ENCODE measurements around the gene CALHM2. TPM values are rescaled to one million over a fixed set of nuclear protein-coding genes. Genes with fewer than 3 reads are reported as not detected.
"Not testable (repeated sequence)": the region's sequence is repeated elsewhere in the genome, so short reads cannot be mapped to it uniquely, and the experiment has no call there.

CALHM2 gene
- total and polyA plus RNA-seq, 2 donors: 3.6 to 13.8 TPM

GRCh38 chr10:103423748-103424147 is 28.4 kb downstream of the CALHM2 start:
- Histone ChIP-seq H3K4me1 (ENCODE audit: control insufficient read depth in 2 of 2, insufficient read depth in 2 of 2, low read length in 2 of 2) (no peaks in the 10 kb centered on the region), H3K27me3 (ENCODE audit: control insufficient read depth in 2 of 2, insufficient read depth in 1 of 2, low read length in 1 of 2) (no peaks in the 10 kb centered on the region), H3K4me3 (ENCODE audit: low read length in 2 of 2) (no peak overlapping the region), H3K27ac (ENCODE audit: low read depth in 1 of 2, low read length in 1 of 2) (no peak overlapping the region), H3K36me3 (ENCODE audit: control insufficient read depth in 2 of 2, insufficient read depth in 2 of 2, low read length in 1 of 2) (peaks cover 62 to 83% of the 10 kb centered on the region in 2 donors), H3K9me3 (ENCODE audit: control insufficient read depth in 2 of 2, insufficient read depth in 1 of 2, low read length in 1 of 2) (no peaks in the 10 kb centered on the region)
- no peak for DNase-seq (ENCODE audit: low read depth in 6 of 9, low spot score in 9 of 9)
- 99% methylated on average over 5 of the region's 5 CpGs for WGBS

- Histone ChIP-seq H3K27ac (ENCODE audit: low read depth in 1 of 2, low read length in 1 of 2) (no peak overlapping the region), H3K9me3 (ENCODE audit: control insufficient read depth in 2 of 2, insufficient read depth in 1 of 2, low read length in 1 of 2) (no peaks in the 10 kb centered on the region), H3K27me3 (ENCODE audit: control insufficient read depth in 2 of 2, insufficient read depth in 1 of 2, low read length in 1 of 2) (no peaks in the 10 kb centered on the region), H3K4me1 (ENCODE audit: control insufficient read depth in 2 of 2, insufficient read depth in 2 of 2, low read length in 2 of 2) (no peaks in the 10 kb centered on the region), H3K36me3 (ENCODE audit: control insufficient read depth in 2 of 2, insufficient read depth in 2 of 2, low read length in 1 of 2) (peaks cover 86 to 94% of the 10 kb centered on the region in 2 donors), H3K4me3 (ENCODE audit: low read length in 2 of 2) (no peak overlapping the region)
- 98% methylated on average over 4 of the region's 4 CpGs for WGBS
- no peak for DNase-seq (ENCODE audit: low read depth in 6 of 9, low spot score in 9 of 9)
These were observed 33.1 kb downstream of the CALHM2 start for GRCh38 chr10:103419101-103419500.

GRCh38 chr10:103417601-103418000 is 34.6 kb downstream of the CALHM2 start:
- 97% methylated on average over 5 of the region's 5 CpGs for WGBS
- Histone ChIP-seq H3K27ac (ENCODE audit: low read depth in 1 of 2, low read length in 1 of 2) (no peak overlapping the region), H3K4me3 (ENCODE audit: low read length in 2 of 2) (no peak overlapping the region), H3K27me3 (ENCODE audit: control insufficient read depth in 2 of 2, insufficient read depth in 1 of 2, low read length in 1 of 2) (no peaks in the 10 kb centered on the region), H3K4me1 (ENCODE audit: control insufficient read depth in 2 of 2, insufficient read depth in 2 of 2, low read length in 2 of 2) (no peaks in the 10 kb centered on the region), H3K9me3 (ENCODE audit: control insufficient read depth in 2 of 2, insufficient read depth in 1 of 2, low read length in 1 of 2) (no peaks in the 10 kb centered on the region), H3K36me3 (ENCODE audit: control insufficient read depth in 2 of 2, insufficient read depth in 2 of 2, low read length in 1 of 2) (peaks cover 87 to 94% of the 10 kb centered on the region in 2 donors)
- no peak for DNase-seq (ENCODE audit: low read depth in 6 of 9, low spot score in 9 of 9)

GRCh38 chr10:103417148-103417469 is 35.1 kb downstream of the CALHM2 start:
- H3K27ac ChIP-seq (ENCODE audit: low read depth in 1 of 2, low read length in 1 of 2); H3K4me1 ChIP-seq (ENCODE audit: control insufficient read depth in 2 of 2, insufficient read depth in 2 of 2, low read length in 2 of 2); H3K27me3 ChIP-seq (ENCODE audit: control insufficient read depth in 2 of 2, insufficient read depth in 1 of 2, low read length in 1 of 2); H3K4me3 ChIP-seq (ENCODE audit: low read length in 2 of 2); DNase-seq (ENCODE audit: low read depth in 6 of 9, low spot score in 9 of 9); H3K9me3 ChIP-seq (ENCODE audit: control insufficient read depth in 2 of 2, insufficient read depth in 1 of 2, low read length in 1 of 2): not testable (repeated sequence)
- peaks cover 89 to 92% of the 10 kb centered on the region in 2 donors for H3K36me3 ChIP-seq (ENCODE audit: control insufficient read depth in 2 of 2, insufficient read depth in 2 of 2, low read length in 1 of 2)
- 96% methylated on average over 5 of the region's 5 CpGs for WGBS

- 72% methylated on average over 8 of the region's 8 CpGs for WGBS
- peaks cover 93 to 95% of the 10 kb centered on the region in 2 donors for H3K36me3 ChIP-seq (ENCODE audit: control insufficient read depth in 2 of 2, insufficient read depth in 2 of 2, low read length in 1 of 2)
These were observed 35.6 kb downstream of the CALHM2 start for GRCh38 chr10:103416436-103417147.

GRCh38 chr10:103415581-103415980 is 36.6 kb downstream of the CALHM2 start:
- no peak overlapping the region for H3K27ac ChIP-seq (ENCODE audit: low read depth in 1 of 2, low read length in 1 of 2)
- WGBS: 95% methylated on average over 8 of the region's 8 CpGs
- DNase-seq (ENCODE audit: low read depth in 6 of 9, low spot score in 9 of 9): no peak

More at GRCh38 chr10:103416436-103417147, 35.6 kb downstream of the CALHM2 start:
- H3K27me3 ChIP-seq (ENCODE audit: control insufficient read depth in 2 of 2, insufficient read depth in 1 of 2, low read length in 1 of 2): no peaks in the 10 kb centered on the region
- H3K27ac ChIP-seq (ENCODE audit: low read depth in 1 of 2, low read length in 1 of 2): no peak overlapping the region
- H3K4me1 ChIP-seq (ENCODE audit: control insufficient read depth in 2 of 2, insufficient read depth in 2 of 2, low read length in 2 of 2): no peaks in the 10 kb centered on the region
- H3K9me3 ChIP-seq (ENCODE audit: control insufficient read depth in 2 of 2, insufficient read depth in 1 of 2, low read length in 1 of 2): no peaks in the 10 kb centered on the region
- peak in 7 of 9 donors; percentile 33 to 75 (median 47) for DNase-seq (ENCODE audit: low read depth in 6 of 9, low spot score in 9 of 9)
- no peak overlapping the region for H3K4me3 ChIP-seq (ENCODE audit: low read length in 2 of 2)

GRCh38 chr10:103413564-103413963 is 38.6 kb downstream of the CALHM2 start:
- H3K27me3 ChIP-seq (ENCODE audit: control insufficient read depth in 2 of 2, insufficient read depth in 1 of 2, low read length in 1 of 2): no peaks in the 10 kb centered on the region
- DNase-seq (ENCODE audit: low read depth in 6 of 9, low spot score in 9 of 9): no peak
- WGBS: over 99% methylated on average over 2 of the region's 2 CpGs
- H3K4me3 ChIP-seq (ENCODE audit: low read length in 2 of 2): no peak overlapping the region
- H3K4me1 ChIP-seq (ENCODE audit: control insufficient read depth in 2 of 2, insufficient read depth in 2 of 2, low read length in 2 of 2): no peaks in the 10 kb centered on the region
- H3K9me3 ChIP-seq (ENCODE audit: control insufficient read depth in 2 of 2, insufficient read depth in 1 of 2, low read length in 1 of 2): no peaks in the 10 kb centered on the region
- peaks cover 71 to 90% of the 10 kb centered on the region in 2 donors for H3K36me3 ChIP-seq (ENCODE audit: control insufficient read depth in 2 of 2, insufficient read depth in 2 of 2, low read length in 1 of 2)
- no peak overlapping the region for H3K27ac ChIP-seq (ENCODE audit: low read depth in 1 of 2, low read length in 1 of 2)

More at GRCh38 chr10:103415581-103415980, 36.6 kb downstream of the CALHM2 start:
- H3K4me3 ChIP-seq (ENCODE audit: low read length in 2 of 2): no peak overlapping the region
- H3K27me3 ChIP-seq (ENCODE audit: control insufficient read depth in 2 of 2, insufficient read depth in 1 of 2, low read length in 1 of 2): no peaks in the 10 kb centered on the region
- H3K36me3 ChIP-seq (ENCODE audit: control insufficient read depth in 2 of 2, insufficient read depth in 2 of 2, low read length in 1 of 2): peaks cover 89 to 95% of the 10 kb centered on the region in 2 donors
- H3K9me3 ChIP-seq (ENCODE audit: control insufficient read depth in 2 of 2, insufficient read depth in 1 of 2, low read length in 1 of 2): no peaks in the 10 kb centered on the region
- H3K4me1 ChIP-seq (ENCODE audit: control insufficient read depth in 2 of 2, insufficient read depth in 2 of 2, low read length in 2 of 2): no peaks in the 10 kb centered on the region

- H3K36me3 ChIP-seq (ENCODE audit: control insufficient read depth in 2 of 2, insufficient read depth in 2 of 2, low read length in 1 of 2): peaks cover 18 to 41% of the 10 kb centered on the region in 2 donors
- WGBS: 85% methylated on average over 19 of the region's 19 CpGs
- H3K9me3 ChIP-seq (ENCODE audit: control insufficient read depth in 2 of 2, insufficient read depth in 1 of 2, low read length in 1 of 2): no peaks in the 10 kb centered on the region
- peak overlapping the region; percentile 91 to 92 for H3K4me3 ChIP-seq (ENCODE audit: low read length in 2 of 2)
- H3K27me3 ChIP-seq (ENCODE audit: control insufficient read depth in 2 of 2, insufficient read depth in 1 of 2, low read length in 1 of 2): no peaks in the 10 kb centered on the region
- DNase-seq (ENCODE audit: low read depth in 6 of 9, low spot score in 9 of 9): no peak
- no peak overlapping the region for H3K27ac ChIP-seq (ENCODE audit: low read depth in 1 of 2, low read length in 1 of 2)
- H3K4me1 ChIP-seq (ENCODE audit: control insufficient read depth in 2 of 2, insufficient read depth in 2 of 2, low read length in 2 of 2): peaks cover 18 to 20% of the 10 kb centered on the region in 2 donors
These were observed 54.9 kb downstream of the CALHM2 start for GRCh38 chr10:103397191-103397825.

- DNase-seq (ENCODE audit: low read depth in 6 of 9, low spot score in 9 of 9): no peak
- no peaks in the 10 kb centered on the region for H3K9me3 ChIP-seq (ENCODE audit: control insufficient read depth in 2 of 2, insufficient read depth in 1 of 2, low read length in 1 of 2)
- H3K4me3 ChIP-seq (ENCODE audit: low read length in 2 of 2): peak overlapping the region; percentile 91 to 92
- peak overlapping the region; percentile 64 to 73 for H3K27ac ChIP-seq (ENCODE audit: low read depth in 1 of 2, low read length in 1 of 2)
- WGBS: under 1% methylated on average over 8 of the region's 8 CpGs
- no peaks in the 10 kb centered on the region for H3K27me3 ChIP-seq (ENCODE audit: control insufficient read depth in 2 of 2, insufficient read depth in 1 of 2, low read length in 1 of 2)
- H3K4me1 ChIP-seq (ENCODE audit: control insufficient read depth in 2 of 2, insufficient read depth in 2 of 2, low read length in 2 of 2): peaks cover 18 to 20% of the 10 kb centered on the region in 2 donors
- peaks cover 14 to 37% of the 10 kb centered on the region in 2 donors for H3K36me3 ChIP-seq (ENCODE audit: control insufficient read depth in 2 of 2, insufficient read depth in 2 of 2, low read length in 1 of 2)
These were observed 55.4 kb downstream of the CALHM2 start for GRCh38 chr10:103396789-103397087.

All from thymus (tissue), 11 donors.